Heart right ventricle (tissue), 16 donors: ENCODE data around the gene KIAA1614. TPM values are rescaled to one million over a fixed set of nuclear protein-coding genes. Genes with fewer than 3 reads are reported as not detected.

Experiments used
- ATAC-seq, 8 donors: fragments of 200-7000 bp; cut with Tn5 transposase; one replicate each; pipeline ENCODE4 v1.9.1; 2020; ENCODE audit warnings: mild to moderate bottlenecking in 8 of 8, moderate library complexity in 8 of 8, moderate number of reproducible peaks in 1 of 8
- DNase-seq, 2 donors: peaks; one replicate each; pipeline ENCODE4 v3.0.0-alpha.2; 2020
- H3K27ac ChIP-seq, 10 donors: fragments of 200-600 bp; sonication (generic) in 2 of 10; one replicate each; pipeline versions ENCODE4 v1.5.0 to v1.8.0; 2020 to 2022; ENCODE audit warnings: mild to moderate bottlenecking in 3 of 10
- H3K27me3 ChIP-seq, 7 donors: fragments of 200-600 bp; one replicate each; pipeline ENCODE4 v1.8.0; 2021 to 2022; ENCODE audit warnings: mild to moderate bottlenecking in 2 of 7
- H3K36me3 ChIP-seq, 9 donors: fragments of 200-600 bp; sonication (generic) in 1 of 9; one replicate each; pipeline versions ENCODE4 v1.5.0 to v1.8.0; 2020 to 2022; ENCODE audit warnings: mild to moderate bottlenecking in 2 of 9
- H3K4me1 ChIP-seq, 9 donors: fragments of 200-600 bp; sonication (generic) in 1 of 9; one replicate each; pipeline versions ENCODE4 v1.5.0 to v1.8.0; 2020 to 2022; ENCODE audit warnings: mild to moderate bottlenecking in 4 of 9
- H3K4me3 ChIP-seq, 10 donors: fragments of 200-600 bp; sonication (generic) in 2 of 10; one replicate each; pipeline versions ENCODE4 v1.5.0 to v1.8.0; 2020 to 2022; ENCODE audit warnings: mild to moderate bottlenecking in 7 of 10, moderate library complexity in 2 of 10
- H3K9me3 ChIP-seq, 11 donors: fragments of 200-600 bp in 10 of 11; sonication (generic) in 2 of 11; one replicate each; pipeline versions ENCODE4 v1.5.0 to v1.8.0; 2013 to 2022; ENCODE audit warnings: mild to moderate bottlenecking in 2 of 11, control low read depth in 1 of 11, moderate library complexity in 1 of 11
- WGBS, 2 donors: extraction: QIAGEN DNeasy Blood & Tissue Kit; methylation state at CpG; one replicate each; pipeline ENCODE4 v1.1.7; 2013; ENCODE audit warnings: inconsistent platforms in 1 of 2; 5-methylcytosine and 5-hydroxymethylcytosine counted together
- intact Hi-C, 10 donors: fragments of 100-400 bp; cut with DNase I; formaldehyde crosslinking; loops; one replicate each; pipeline versions ENCODE4 v1.11.1 to v1.14.2; 2022
- polyA plus RNA-seq, 2 donors: library from polyadenylated mRNA; stranded (reverse); fragments of 200-250 nt; gene quantifications; one replicate each; pipeline ENCODE4 v1.2.3, GENCODE V29; 2013
- total RNA-seq, 10 donors: library from RNA; stranded (reverse); fragmentation: NEBNext Ultra II Directional in 3 of 10; extraction: Animal tissue kit (Norgen Biotek cat#: 25700) in 3 of 10; gene quantifications; one replicate each; pipeline versions ENCODE4 v1.2.1 to v1.2.4, GENCODE V29; 2021 to 2023
- TF ChIP-seq, protein P1 (sequence below), 9 donors: fragments of 200-600 bp; sonication (generic) in 2 of 9; IDR thresholded peaks; one replicate each; pipeline versions ENCODE4 v1.5.0 to v1.8.0; 2021 to 2022; ENCODE audit warnings: antibody characterized with exemption in 9 of 9, mild to moderate bottlenecking in 5 of 9, moderate library complexity in 1 of 9
- donor health status: Arrhythmogenic right ventricular cardiomyopathy.
- donor health status: ischemic (EF 13 %, LVEDD 7.1; RV severe dilation, severe dysfunction).
- donor health status: healthy with polysubstance abuse.
- donor health status: DM: no; HTN: yes; CAD: no.
- donor health status: DM: no; HTN: no; CAD: no.
- donor health status: ischemic (EF 25% LVEDD 6.9; RV normal size, moderate dysfunction).
- donor health status: ischemic (EF 25% LVEDD 5.7; RV mildly dilated, moderate dysfunction).
- donor health status: healthy.
- donor health status: DM: yes; HTN: yes; CAD: no.
- donor health status: Ischemic cardiomyopathy.
- donor health status: ischemic (EF 35%, LVEDD 5.7; RV mildly dilated, moderate dysfunction).
- donor health status: nonischemic (EF 11% LVEDD 7.7; RV severe dilation, severe dysfunction).
- donor health status: DM: yes; HTN: yes; CAD: no.
- donor health status: PGD.
- donor health status: ischemic (EF 29% LVEDD 5.4; RV normal size, mild dysfunction).
- donor health status: nonischemic (EF 23%, LVEDD 6.1; RV moderate dilation, normal function).

Gene KIAA1614
- total and polyA plus RNA-seq, 12 donors, result 4.7 to 13.6 (median 6.4) TPM

DNA sequence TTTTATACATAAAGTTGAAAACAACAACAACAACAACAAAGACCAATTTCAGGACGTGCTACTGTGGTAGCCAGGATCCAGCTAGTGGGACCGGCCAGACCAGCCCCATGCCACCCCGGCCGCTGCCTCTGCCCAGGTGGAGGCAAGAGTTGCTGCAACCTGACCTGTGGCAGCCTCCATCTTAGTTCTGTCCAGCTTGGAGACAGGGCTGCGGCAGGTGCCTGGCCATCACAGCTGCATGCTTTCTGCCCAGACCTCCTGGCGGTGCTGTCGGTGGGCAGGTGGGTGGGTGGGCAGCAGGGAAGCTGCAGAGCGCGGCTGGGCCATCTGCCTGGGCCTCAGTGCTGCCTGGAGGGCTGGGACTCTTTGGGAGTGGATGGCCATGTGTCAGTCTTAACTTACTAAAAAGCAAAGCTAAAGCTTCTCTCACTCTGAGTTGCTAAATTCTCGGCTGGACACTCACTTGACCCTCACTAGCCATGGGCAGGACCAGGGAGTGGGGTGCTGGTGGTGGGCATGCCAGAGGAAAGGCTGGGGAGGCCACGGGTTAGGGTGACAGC is 38.6 kb downstream of the KIAA1614 start:
- H3K4me1 ChIP-seq, result peaks cover 0 to 23% (median 13%) of the 10 kb centered on the region in 9 donors
- intact Hi-C loops, result loop anchor here in 1 of 10 donors (5.0 kb wide), 1 partner anchor 41 kb away; no protein-coding TSS in a partner anchor
- TF ChIP-seq, protein P1, sequence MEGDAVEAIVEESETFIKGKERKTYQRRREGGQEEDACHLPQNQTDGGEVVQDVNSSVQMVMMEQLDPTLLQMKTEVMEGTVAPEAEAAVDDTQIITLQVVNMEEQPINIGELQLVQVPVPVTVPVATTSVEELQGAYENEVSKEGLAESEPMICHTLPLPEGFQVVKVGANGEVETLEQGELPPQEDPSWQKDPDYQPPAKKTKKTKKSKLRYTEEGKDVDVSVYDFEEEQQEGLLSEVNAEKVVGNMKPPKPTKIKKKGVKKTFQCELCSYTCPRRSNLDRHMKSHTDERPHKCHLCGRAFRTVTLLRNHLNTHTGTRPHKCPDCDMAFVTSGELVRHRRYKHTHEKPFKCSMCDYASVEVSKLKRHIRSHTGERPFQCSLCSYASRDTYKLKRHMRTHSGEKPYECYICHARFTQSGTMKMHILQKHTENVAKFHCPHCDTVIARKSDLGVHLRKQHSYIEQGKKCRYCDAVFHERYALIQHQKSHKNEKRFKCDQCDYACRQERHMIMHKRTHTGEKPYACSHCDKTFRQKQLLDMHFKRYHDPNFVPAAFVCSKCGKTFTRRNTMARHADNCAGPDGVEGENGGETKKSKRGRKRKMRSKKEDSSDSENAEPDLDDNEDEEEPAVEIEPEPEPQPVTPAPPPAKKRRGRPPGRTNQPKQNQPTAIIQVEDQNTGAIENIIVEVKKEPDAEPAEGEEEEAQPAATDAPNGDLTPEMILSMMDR (IDR thresholded peaks at IDR 0.05), result no peak
- no peak overlapping the region for H3K4me3 ChIP-seq
- peaks cover 0 to 10% (median 0%) of the 10 kb centered on the region in 11 donors for H3K9me3 ChIP-seq
- no peak for ATAC-seq
- 95 to 97% methylated on average over 11 of the region's 11 CpGs for WGBS, 2 donors
- DNase-seq, result no peak
- H3K36me3 ChIP-seq, result peaks cover 0 to 43% (median 0%) of the 10 kb centered on the region in 9 donors
- H3K27me3 ChIP-seq, result no peaks in the 10 kb centered on the region
- no peak overlapping the region for H3K27ac ChIP-seq

DNA sequence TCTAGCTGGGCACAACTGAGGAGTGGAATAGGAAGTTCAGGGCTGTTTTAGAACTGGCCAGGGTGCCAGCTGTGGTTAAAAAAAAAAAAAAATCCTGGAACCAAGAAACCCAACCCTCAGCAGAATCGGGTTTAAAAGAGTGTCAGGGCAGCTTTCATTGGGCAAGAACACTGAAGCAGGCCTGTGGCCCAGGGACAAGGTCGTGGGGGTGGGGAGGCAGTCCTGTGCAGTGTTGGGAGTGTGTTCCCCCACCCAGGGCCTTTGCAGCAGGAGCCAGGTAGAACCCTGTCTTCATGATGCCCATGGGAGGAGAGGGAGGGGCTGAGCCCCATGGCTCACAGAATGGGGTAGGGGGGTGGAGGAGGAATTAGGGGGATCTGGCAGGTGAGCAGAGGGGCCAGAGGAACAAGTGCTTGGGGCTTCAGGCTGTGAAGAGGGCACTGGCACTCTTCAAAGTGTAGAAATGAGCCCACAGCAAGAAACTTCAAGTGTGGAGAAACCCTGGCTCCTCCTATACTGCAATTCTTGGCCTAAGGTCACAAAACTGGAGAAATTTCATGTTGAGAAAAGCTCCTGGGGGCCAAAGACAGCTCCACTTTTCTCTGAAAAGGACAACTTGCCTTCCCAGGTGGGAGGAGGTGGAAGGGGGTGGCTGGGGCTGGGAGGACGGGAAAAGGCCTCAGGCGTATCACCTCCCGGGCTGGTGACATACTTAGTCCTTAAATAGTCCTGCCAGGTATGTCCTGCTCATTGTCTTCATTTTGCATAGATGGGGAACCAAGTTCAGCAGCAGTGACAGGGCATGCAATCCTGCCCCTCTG is 39.3 kb downstream of the KIAA1614 start:
- Histone ChIP-seq H3K27me3 (no peaks in the 10 kb centered on the region), H3K9me3 (peaks cover 0 to 2% (median 0%) of the 10 kb centered on the region in 11 donors), H3K27ac (no peak overlapping the region), H3K4me1 (peaks cover 0 to 23% (median 13%) of the 10 kb centered on the region in 9 donors), H3K36me3 (peaks cover 0 to 36% (median 0%) of the 10 kb centered on the region in 9 donors), H3K4me3 (no peak overlapping the region)
- WGBS, 2 donors, result 84 to 86% methylated on average over 5 of the region's 5 CpGs
- ATAC-seq (no peak), DNase-seq (no peak)
- TF ChIP-seq, protein P1 (IDR thresholded peaks at IDR 0.05), result no peak
- intact Hi-C loops, result loop anchor here in 1 of 10 donors (5.0 kb wide), 1 partner anchor 40 kb away; no protein-coding TSS in a partner anchor

- TF ChIP-seq, protein P1 (IDR thresholded peaks at IDR 0.05), result no peak
- ATAC-seq (no peak), DNase-seq (no peak)
- peaks cover 0 to 23% (median 13%) of the 10 kb centered on the region in 9 donors for H3K4me1 ChIP-seq
- intact Hi-C loops, result loop anchor here in 1 of 10 donors (5.0 kb wide), 1 partner anchor 40 kb away; no protein-coding TSS in a partner anchor
- no peaks in the 10 kb centered on the region for H3K27me3 ChIP-seq
- H3K36me3 ChIP-seq, result peaks cover 0 to 38% (median 0%) of the 10 kb centered on the region in 9 donors
- no peak overlapping the region for H3K4me3 ChIP-seq
- 88 to 90% methylated on average over 6 of the region's 6 CpGs for WGBS, 2 donors
- H3K27ac ChIP-seq, result no peak overlapping the region
- no peaks in the 10 kb centered on the region for H3K9me3 ChIP-seq
Observed at GRCh38 chr1:180952657-180953013, 39.9 kb downstream of the KIAA1614 start.

DNA sequence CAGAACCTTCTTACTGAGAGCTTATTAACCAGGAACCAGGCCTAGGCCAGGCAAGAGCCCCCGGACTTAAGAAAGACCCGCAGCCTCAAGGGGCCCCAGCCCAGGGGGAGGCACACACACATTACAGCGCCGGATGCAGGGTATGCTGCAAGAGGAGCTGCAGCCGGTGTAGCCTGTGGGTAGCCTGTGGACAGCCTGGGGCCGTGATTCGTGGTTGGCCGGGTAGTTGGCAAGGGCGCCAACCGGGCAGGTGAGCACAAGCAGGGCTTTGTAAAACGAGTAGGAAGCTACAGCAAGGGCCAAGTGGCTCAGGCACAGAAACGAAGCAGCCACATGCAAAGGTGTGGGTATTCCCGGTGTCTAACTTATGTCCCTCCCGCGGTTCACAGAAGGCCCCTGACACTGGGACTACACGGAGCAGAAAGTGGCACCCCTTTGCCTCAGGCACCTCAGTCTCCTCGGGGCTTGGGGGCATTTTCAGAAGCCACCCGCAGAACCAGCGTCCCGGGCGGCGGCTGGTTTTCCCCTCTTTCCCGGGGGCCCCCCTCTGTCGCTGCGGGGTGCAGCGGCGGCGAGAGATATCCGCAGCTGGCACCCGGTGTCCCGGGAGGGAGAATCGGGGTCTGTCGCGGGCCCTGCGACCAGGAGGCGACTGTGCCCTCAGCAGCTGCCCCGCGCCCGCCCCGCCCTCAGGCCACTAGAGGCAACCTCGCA is 40.8 kb downstream of the KIAA1614 start:
- 28 to 29% methylated on average over 41 of the region's 41 CpGs for WGBS, 2 donors
- ATAC-seq (peak in 3 of 8 donors; percentile 10 to 15 (median 12)), DNase-seq (no peak)
- Histone ChIP-seq H3K27me3 (no peaks in the 10 kb centered on the region), H3K9me3 (no peaks in the 10 kb centered on the region), H3K4me1 (peaks cover 0 to 23% (median 13%) of the 10 kb centered on the region in 9 donors), H3K4me3 (peak overlapping the region; percentile 39 to 73 (median 58)), H3K27ac (peak overlapping the region in 5 of 10 donors; percentile 0 to 44 (median 35)), H3K36me3 (peaks cover 0 to 38% (median 0%) of the 10 kb centered on the region in 9 donors)
- intact Hi-C loops, result loop anchor here in 1 of 10 donors (5.0 kb wide), 1 partner anchor 39 kb away; no protein-coding TSS in a partner anchor
- TF ChIP-seq, protein P1 (IDR thresholded peaks at IDR 0.05), result no peak
